OCI-LY3 (cell line): Measurements from ENCODE around the gene ARHGEF10L.

Experiments used
- H2AFZ ChIP-seq: fragments of 200-600, 300-600 bp; shearing (Covaris generic); 2 replicates; pipeline ENCODE4 v1.6.0; 2014; ENCODE audit warnings: antibody characterized with exemption, low read depth, low read length
- H3K27ac ChIP-seq: fragments of 200-600, 300-600 bp; sonication (generic); 2 replicates; pipeline ENCODE4 v1.5.1; 2014; ENCODE audit warnings: mild to moderate bottlenecking, low read length, moderate library complexity, mixed read lengths
- H3K27me3 ChIP-seq: fragments of 200-600, 300-600 bp; sonication (generic); 2 replicates; pipeline ENCODE4 v1.6.1; 2014; ENCODE audit warnings: low read depth, low read length, mixed read lengths
- H3K36me3 ChIP-seq: fragments of 200-600, 300-600 bp; sonication (generic); replicated peaks from 2 replicates; pipeline ENCODE3; 2014; ENCODE audit warnings: low read depth, low read length, mixed read lengths
- H3K4me1 ChIP-seq: fragments of 300-600, 200-600 bp; sonication (generic); 2 replicates; pipeline ENCODE4 v1.6.1; 2014; ENCODE audit warnings: low read length, mixed read lengths
- H3K4me2 ChIP-seq: fragments of 200-600, 300-600 bp; sonication (generic); 2 replicates; pipeline ENCODE4 v1.6.1; 2014; ENCODE audit warnings: low read length, mixed read lengths
- H3K4me3 ChIP-seq: fragments of 300-600, 200-600 bp; sonication (generic); 2 replicates; pipeline ENCODE4 v1.5.1; 2014; ENCODE audit warnings: antibody characterized with exemption, mild to moderate bottlenecking, low read length, moderate library complexity
- H3K79me2 ChIP-seq: fragments of 300-600, 200-600 bp; shearing (Covaris generic); 2 replicates; pipeline ENCODE4 v1.6.1; 2014; ENCODE audit warnings: mild to moderate bottlenecking, low read length, mixed read lengths
- H3K9ac ChIP-seq: fragments of 300-600, 200-600 bp; shearing (Covaris generic); 2 replicates; pipeline ENCODE4 v1.6.0; 2014; ENCODE audit warnings: mild to moderate bottlenecking, low read length, moderate library complexity
- H3K9me3 ChIP-seq: fragments of 200-600, 300-600 bp; shearing (Covaris generic); 2 replicates; pipeline ENCODE4 v1.6.1; 2014; ENCODE audit warnings: low read length, mixed read lengths; ENCODE audit not compliant: insufficient read depth
- H4K20me1 ChIP-seq: fragments of 200-600, 300-600 bp; sonication (generic); 2 replicates; pipeline ENCODE4 v1.6.1; 2016; ENCODE audit warnings: low read length, mixed read lengths; ENCODE audit not compliant: insufficient read depth
- CTCF ChIP-seq: fragments of 200-600, 300-600 bp; sonication (generic); IDR thresholded peaks from 2 replicates; pipeline ENCODE4 v1.5.1; 2014; ENCODE audit warnings: antibody characterized with exemption, low read length, low read depth
- EZH2phosphoT487 ChIP-seq: fragments of 200-600 bp; shearing (Covaris generic); IDR thresholded peaks from 2 replicates; pipeline ENCODE4 v1.6.1; 2018; ENCODE audit warnings: antibody characterized with exemption, mixed run types, low read depth

The ARHGEF10L gene

GRCh38 chr1:17600321-17600720, 60.8 kb downstream of the ARHGEF10L start:
- Histone ChIP-seq H3K4me1 (no peaks in the 10 kb centered on the region), H3K79me2 (no peaks in the 10 kb centered on the region), H2AFZ (no peak overlapping the region), H3K4me2 (no peak overlapping the region), H4K20me1 (no peaks in the 10 kb centered on the region), H3K9ac (no peak overlapping the region), H3K4me3 (no peak overlapping the region), H3K27ac (no peak overlapping the region), H3K9me3 (no peaks in the 10 kb centered on the region), H3K27me3 (no peaks in the 10 kb centered on the region), H3K36me3 (no peaks in the 10 kb centered on the region)
- TF ChIP-seq EZH2phosphoT487 (no peak), CTCF (no peak)

GRCh38 chr1:17601643-17602382, 62.3 kb downstream of the ARHGEF10L start:
- Histone ChIP-seq H3K27ac (no peak overlapping the region), H2AFZ (no peak overlapping the region), H3K36me3 (no peaks in the 10 kb centered on the region), H3K4me1 (peaks cover 3% of the 10 kb centered on the region; the same call in 1 of the 2 replicates), H4K20me1 (no peaks in the 10 kb centered on the region), H3K9ac (no peak overlapping the region), H3K9me3 (no peaks in the 10 kb centered on the region), H3K27me3 (no peaks in the 10 kb centered on the region), H3K79me2 (no peaks in the 10 kb centered on the region), H3K4me2 (no peak overlapping the region), H3K4me3 (no peak overlapping the region)
- TF ChIP-seq EZH2phosphoT487 (no peak), CTCF (no peak)

- Histone ChIP-seq H2AFZ (no peak overlapping the region), H3K79me2 (no peaks in the 10 kb centered on the region), H3K4me1 (peaks cover 3% of the 10 kb centered on the region; the same call in 1 of the 2 replicates), H3K4me2 (no peak overlapping the region), H3K9ac (no peak overlapping the region), H3K36me3 (no peaks in the 10 kb centered on the region), H4K20me1 (no peaks in the 10 kb centered on the region), H3K27me3 (no peaks in the 10 kb centered on the region), H3K4me3 (no peak overlapping the region), H3K9me3 (no peaks in the 10 kb centered on the region), H3K27ac (no peak overlapping the region)
- TF ChIP-seq CTCF = no peak
Measured at GRCh38 chr1:17603091-17603841, 63.8 kb downstream of the ARHGEF10L start.

- Histone ChIP-seq H3K4me1 (peaks cover 3% of the 10 kb centered on the region; the same call in 1 of the 2 replicates), H3K27me3 (no peaks in the 10 kb centered on the region), H3K36me3 (no peaks in the 10 kb centered on the region), H3K4me3 (no peak overlapping the region), H3K79me2 (no peaks in the 10 kb centered on the region), H4K20me1 (no peaks in the 10 kb centered on the region), H3K9me3 (no peaks in the 10 kb centered on the region), H3K9ac (no peak overlapping the region), H3K27ac (no peak overlapping the region), H3K4me2 (no peak overlapping the region), H2AFZ (no peak overlapping the region)
- TF ChIP-seq CTCF (no peak), EZH2phosphoT487 (no peak)
Measured at GRCh38 chr1:17605582-17606344, 66.3 kb downstream of the ARHGEF10L start.
